Putamen (tissue), 1 donor: ENCODE data around the gene SLC2A4.
"Not testable (repeated sequence)": the region's sequence is repeated elsewhere in the genome, so short reads cannot be mapped to it uniquely, and the experiment has no call there.

ENCODE experiments used
- DNase-seq: peaks from one replicate; pipeline ENCODE4 v3.0.0-alpha.2; 2016; ENCODE audit warnings: low spot score

The SLC2A4 gene

DNA sequence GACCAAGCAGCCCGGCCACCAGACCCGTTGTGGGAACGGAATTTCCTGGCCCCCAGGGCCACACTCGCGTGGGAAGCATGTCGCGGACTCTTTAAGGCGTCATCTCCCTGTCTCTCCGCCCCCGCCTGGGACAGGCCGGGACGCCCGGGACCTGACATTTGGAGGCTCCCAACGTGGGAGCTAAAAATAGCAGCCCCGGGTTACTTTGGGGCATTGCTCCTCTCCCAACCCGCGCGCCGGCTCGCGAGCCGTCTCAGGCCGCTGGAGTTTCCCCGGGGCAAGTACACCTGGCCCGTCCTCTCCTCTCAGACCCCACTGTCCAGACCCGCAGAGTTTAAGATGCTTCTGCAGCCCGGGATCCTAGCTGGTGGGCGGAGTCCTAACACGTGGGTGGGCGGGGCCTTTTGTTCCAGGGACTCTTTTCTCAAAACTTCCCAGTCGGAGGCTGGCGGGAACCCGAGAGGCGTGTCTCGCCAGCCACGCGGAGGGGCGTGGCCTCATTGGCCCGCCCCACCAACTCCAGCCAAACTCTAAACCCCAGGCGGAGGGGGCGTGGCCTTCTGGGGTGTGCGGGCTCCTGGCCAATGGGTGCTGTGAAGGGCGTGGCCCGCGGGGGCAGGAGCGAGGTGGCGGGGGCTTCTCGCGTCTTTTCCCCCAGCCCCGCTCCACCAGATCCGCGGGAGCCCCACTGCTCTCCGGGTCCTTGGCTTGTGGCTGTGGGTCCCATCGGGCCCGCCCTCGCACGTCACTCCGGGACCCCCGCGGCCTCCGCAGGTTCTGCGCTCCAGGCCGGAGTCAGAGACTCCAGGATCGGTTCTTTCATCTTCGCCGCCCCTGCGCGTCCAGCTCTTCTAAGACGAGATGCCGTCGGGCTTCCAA, at the start of gene SLC2A4:
TSS of gene SLC2A4 (plus strand) at position 645 of the 879 bp plus-strand sequence. CDS start at position 862, 217 bp downstream.
- DNase-seq: peak; percentile 61

DNA sequence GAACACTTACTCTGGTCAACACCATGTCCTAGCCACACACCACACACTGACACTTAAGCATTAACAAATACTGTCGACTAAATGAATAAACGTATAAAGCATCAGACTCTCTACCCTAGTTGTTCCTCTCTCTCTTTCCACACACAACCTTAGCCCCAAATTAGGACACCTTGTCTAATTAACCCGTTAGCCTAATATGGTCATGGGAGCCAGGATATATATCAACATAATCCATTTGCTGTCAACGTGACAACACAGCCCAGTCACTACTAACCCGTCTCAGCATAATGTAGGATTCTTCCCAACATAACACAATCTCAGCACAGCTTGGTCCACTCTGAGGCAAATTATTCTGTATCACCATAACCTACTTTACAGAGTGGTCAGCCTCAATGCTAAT, 49.4 kb upstream of the SLC2A4 start:
- no peak for DNase-seq

DNA sequence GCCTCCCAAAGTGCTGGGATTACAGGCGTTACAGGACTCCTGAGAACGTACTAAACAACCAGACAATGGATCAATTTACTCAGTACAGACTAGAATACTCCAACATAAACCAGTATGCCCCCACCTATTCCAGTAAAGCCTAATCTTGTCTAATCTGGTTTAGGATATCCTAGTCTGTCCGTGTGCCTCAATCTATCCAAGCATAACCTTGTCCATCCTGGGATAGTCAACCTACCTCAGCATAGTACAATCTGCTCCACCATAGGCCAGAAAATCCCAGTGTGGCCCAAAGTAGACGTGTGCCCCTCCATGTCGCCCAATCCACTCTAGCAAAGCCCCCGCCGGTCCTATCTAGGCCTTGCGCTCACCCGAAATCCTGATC, 47.8 kb upstream of the SLC2A4 start:
- no peak for DNase-seq

DNA sequence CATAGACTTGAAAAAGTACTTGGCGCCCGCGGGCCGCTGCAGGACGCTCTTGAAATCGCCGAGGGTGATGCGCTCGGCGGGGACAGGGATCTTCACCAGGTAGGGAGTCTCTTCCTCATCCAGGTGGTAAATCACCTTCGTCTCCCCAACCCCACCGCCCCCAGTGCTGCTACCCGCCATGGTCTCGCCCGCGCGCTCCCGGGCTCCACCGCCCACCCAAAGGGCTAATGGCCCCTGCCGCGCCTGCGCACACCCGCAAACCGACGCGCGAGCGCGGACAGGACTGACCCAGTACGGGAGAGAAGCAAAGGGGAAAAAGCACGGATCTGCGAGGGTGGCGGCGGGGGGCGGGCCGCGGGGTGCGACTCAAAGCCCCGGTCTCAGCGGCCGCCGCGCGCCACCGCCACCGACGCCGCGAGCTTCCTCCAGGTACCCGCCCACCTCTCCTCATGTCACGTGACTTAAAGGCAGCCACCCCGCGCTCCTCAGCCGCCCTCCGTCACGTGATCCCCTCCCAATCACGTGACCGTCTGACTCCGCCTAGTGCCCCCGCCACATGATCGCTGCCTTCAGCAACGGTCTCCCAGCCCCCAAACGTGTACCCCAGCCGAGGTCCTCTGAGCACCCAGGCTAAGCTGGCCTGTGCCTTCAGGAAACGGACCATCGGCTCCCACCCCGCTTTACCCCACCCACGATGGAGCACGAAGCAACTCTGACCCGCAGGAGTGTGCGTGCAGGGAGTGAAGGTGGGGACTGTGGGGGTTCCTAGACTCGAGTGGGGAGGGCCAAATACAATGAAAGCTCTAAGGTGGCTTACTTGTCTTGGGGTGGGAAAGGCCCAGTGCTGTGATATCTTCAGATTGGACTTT, 47.2 kb upstream of the SLC2A4 start, which contains the start of gene DVL2:
TSS of gene DVL2 (minus strand) at position 435 of the 869 bp plus-strand sequence. CDS start at position 180, 255 bp downstream.
- peak; percentile 95 for DNase-seq

DNA sequence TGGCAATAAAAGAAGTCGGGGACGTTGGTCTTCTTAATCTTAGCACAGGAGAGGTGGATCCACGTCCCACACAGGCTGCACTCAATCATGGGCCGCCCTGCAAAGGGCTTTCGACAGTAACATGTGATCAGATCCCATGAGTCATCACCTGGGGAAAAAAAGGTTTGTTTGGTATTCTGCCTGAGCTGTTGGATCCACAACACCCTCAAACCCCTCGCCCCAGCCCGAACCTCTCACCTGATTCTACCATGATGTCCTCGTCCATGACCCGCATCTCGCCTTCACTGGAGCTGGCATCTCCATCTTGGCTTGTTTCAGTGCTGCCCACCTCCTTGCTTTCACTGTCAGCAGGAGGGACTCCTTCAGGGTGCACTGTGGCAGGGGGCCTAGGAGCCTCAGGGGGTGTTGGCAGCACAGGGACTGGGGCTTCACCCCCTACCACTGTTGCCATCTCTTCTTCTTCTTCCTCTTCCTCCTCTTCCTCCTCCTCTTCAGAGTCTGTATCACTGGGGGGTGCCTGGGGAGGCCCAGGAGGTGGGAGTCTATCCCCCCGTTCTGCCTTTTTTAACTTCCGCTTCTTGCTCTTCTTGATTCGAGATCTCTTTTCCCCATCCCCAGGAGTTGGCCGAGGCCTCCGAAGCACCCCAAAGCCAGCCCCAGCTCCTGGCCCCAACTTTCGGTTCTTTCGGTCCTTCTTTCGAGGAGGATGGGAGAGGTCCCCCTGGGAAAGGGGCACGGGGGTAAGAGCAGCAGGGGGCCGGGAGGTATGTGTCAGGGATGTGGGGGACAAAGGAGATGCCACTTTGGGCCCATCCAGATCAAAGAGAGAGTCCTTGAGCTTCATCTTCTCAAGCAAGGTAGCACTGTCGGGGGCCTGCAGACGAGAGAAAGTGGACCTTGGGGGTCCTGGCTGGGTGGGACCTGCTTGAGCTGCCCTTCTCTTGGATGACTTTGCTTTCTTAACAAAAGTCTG, 45.5 kb upstream of the SLC2A4 start:
- no peak for DNase-seq

DNA sequence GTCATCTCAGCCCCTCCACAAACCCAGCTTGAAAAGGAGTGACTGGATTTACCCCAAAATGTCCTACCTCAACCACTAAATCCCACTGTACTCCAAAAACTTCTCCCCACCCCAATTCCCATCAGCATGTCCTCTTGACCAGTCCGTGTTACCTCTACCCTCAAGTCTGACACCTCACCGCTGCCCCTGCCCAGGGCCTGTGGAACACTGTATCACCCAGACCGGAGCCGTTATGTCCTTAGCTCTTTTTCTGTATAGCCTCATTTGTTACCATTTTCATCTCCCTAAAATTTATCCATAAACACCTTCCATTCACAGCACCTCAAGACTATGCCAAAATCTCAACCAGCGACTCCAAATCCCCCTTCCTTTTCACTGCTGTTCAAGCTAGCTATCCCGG, 44.7 kb upstream of the SLC2A4 start:
- no peak for DNase-seq

DNA sequence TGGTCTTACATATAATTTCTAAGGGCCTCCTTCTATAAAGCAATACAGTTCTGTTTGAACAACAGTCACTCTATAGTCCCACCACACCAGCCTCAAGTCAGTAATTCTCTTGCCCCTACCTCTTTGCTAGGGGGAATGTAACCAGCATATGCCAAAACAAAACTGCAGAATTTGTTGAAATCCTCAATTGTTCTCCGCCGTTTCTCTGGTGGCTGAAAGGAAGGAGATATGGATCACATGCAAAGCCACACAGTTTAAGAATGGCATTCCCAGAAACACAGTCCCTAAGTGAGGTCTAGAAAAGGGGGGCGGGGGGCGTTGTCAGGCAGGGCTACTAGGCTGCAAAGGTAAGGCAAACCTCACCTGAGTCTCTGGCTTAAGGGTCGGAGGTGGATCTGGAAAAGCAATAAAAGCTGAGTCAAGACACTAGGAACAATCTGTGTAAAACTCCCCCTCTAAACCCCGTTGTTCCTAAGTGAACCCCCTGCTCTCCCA, 44.2 kb upstream of the SLC2A4 start:
- no peak for DNase-seq

DNA sequence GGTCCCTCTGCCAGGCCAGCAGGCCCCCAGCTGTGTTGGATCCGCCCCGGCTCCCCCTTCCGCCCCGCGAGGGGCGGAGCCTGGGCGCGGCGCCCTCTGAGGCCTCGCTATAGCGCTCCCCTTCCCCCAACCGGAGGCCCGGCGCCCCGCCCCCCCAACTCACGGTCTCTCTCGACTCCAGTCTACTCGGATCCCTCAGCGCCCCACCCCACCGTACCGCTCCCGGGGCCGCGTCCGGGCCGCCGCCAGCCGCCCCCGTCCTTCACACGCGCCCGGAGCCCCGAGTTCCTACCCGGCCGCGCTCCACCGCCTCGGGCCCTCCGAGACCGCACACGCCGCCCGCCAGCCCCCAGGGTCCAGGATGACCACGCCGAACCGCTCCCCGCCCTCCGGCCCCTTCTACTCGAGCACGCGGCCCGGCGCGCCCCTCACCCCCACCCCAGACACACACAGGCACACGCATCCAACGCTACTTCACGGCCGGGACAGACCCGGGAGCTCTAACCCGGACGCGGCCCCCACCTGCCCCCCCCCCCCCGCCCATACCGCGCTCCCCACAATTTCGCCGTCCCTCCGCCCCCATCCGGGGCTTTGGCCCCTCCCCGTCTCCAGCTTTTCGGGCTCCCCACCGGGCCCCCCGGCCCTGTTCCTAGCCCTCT, 43.6 kb upstream of the SLC2A4 start:
- DNase-seq: no peak

DNA sequence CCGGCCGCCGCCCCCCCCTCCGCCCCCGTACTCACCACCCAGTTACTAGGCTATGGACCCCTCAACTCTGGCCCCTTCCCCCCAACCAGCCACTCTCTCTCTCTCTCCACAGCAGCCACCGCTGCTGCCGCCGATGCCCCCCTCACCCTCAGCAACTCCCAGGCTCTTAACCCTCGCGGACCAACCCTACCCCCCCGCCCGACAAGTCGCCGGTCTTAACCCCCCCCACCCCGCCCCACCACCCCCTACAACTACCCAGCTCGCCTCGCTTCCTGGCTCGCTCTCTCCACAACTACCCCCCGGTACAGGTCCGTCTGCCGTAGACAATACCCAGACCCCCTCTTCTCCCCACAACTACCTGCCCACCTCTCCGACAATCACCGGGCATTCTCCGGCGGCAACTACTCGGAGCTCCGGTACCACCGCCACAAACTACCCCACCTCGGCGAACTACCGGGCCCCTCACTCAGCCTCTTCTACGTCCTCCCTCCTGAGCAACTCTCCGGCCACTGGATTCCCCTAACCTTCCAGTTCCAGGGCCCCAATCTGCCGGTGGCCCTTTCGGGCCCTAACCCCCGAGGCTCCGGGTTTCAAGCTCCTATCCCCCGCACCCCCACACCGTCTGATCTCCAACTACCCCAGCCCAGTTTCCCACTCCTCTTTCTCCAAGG, 43.0 kb upstream of the SLC2A4 start:
- DNase-seq: no peak

DNA sequence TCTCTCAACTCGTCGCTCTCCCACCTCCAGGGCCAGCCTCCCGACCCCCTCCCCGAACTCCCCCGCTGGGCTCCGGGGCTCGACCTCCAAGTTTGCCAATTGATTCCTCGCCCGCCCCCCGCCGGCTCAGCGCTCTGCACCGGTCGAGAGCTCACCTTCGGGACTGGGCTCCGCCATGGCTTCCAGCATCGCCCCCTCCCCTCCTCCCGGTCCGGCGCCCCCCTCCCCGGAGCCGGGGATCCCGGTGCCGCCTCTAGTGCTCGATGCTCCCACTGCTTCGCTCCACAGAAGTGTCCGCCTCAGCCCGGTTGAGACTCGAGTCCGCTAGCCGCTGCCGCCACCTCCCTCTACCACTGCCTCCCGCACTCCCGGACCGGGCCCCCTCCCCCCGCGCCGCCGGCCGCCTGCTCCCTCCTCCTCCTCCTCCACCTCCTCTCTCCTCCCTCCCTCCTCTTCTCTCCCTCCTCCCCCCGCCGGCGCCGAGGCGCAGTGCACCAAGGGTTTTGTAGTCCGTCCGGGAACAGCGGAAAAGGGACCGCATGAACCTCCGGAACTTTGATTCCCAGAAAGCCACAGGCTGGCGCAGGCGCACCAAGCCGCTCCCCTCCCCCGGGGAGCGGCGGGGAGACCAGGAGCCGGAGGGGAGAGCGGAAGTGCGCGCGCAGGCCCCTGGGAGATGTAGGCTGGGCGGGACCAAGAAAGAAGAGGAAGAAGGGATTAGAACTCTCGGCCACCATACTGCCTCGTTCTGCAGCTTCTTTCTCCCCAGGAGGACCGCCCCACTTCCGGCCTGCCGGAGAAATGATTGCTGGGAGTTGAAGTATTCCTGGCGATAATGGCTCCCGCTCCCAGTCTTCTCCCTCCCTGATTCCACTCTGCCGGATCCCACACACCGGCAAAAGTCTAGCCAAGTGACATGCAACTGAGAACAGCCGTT, 42.2 kb upstream of the SLC2A4 start, which contains the start of gene PHF23:
TSS of gene PHF23 (minus strand) at position 367 of the 937 bp plus-strand sequence. CDS start at position 189, 178 bp downstream.
- DNase-seq: peak; percentile 100

DNA sequence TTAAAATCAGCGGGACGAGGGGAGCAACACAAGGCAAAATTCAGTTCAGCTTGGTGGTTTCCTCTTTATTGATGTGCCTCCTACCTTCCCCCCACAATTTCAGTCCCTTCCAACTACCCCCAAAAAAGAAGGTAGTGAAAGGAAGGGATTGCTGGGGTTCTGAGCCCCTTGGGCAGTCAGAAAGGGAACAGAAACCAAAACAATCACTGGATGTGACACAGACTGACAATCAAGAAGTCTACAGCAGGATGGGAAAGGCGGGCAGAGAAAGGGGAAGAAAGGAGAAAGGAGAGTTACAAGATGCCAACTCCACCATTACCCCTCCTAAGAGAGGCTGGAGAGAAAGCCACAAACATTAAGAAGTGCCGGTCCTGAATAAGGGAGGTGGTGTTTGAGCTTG, 41.1 kb upstream of the SLC2A4 start:
- DNase-seq: no peak

DNA sequence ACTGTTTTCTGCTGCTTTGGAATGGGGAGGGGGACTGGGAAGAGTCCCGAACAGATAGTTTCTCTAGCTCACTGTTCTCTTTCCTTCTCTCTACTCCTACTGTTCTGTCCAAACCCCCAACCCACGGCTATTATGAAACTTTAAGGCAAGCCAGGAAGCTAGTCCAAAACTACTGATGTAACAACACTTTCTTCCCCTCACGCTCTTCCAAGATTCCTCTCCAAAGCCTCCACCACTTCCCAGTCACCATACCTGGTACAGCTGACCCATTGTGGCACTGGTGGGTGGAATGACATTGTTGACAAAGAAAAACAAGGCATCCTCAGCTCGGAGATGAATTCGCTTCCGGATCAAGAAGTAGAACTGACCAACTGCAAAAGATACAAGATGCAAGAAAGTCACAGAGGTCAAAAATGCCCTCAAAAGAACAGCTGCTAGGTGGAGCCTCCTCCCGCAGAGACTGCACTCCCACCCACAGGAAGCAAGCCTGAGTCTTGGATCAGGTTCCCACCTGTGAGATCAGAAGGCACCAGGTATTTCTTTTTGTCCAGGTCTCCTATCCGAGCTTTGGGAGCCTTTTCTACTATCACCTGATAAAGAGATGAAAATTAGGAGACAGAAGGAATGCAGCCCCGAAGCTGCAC, 40.3 kb upstream of the SLC2A4 start:
- no peak for DNase-seq

DNA sequence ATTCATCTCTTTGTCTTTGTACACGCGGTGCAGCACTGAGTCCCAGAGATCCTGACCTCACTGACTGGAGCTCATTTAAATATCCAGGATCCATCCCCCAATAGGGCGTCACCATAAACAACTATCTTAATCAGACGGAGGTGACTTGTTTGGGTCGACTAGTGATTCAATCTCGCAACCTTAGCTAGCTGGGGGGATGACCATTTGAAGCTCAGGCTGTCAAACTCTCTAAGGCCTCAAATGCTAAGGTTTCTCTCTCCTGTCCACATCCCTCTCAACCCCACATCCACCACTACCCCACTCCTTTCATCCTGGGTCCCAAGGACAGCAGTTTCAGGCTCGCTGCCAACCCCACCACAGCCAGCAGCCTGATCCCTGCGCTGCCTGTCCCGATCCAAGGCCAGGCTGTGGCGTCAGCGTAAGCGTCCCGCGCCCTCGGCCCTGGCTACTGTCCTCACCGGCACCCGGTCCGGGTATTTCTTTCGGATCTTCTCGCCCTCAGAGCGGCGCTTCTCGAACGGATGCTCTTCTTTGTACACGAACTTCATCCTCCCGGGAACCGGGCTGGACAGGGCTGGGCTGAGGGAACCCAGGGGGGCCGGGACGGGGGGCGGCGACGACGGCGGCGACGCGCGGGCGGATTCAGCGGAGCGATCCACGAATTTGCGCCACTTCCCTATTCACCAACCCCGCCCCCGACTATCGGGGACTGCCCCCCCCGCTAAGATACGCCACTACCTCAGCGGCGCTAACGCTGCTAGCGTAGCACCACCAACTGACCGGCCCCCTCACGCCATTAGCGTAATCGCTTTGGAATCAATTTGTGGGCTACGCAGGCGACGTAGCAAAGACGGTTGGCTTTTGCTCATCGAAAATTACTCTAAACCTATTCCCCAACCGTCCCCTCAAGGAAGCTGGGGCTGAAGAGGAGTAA, 39.5 kb upstream of the SLC2A4 start, which contains the start of gene GABARAP:
TSS of gene GABARAP (minus strand) at position 667 of the 934 bp plus-strand sequence. CDS start at position 548, 119 bp downstream.
- peak; percentile 95 for DNase-seq

DNA sequence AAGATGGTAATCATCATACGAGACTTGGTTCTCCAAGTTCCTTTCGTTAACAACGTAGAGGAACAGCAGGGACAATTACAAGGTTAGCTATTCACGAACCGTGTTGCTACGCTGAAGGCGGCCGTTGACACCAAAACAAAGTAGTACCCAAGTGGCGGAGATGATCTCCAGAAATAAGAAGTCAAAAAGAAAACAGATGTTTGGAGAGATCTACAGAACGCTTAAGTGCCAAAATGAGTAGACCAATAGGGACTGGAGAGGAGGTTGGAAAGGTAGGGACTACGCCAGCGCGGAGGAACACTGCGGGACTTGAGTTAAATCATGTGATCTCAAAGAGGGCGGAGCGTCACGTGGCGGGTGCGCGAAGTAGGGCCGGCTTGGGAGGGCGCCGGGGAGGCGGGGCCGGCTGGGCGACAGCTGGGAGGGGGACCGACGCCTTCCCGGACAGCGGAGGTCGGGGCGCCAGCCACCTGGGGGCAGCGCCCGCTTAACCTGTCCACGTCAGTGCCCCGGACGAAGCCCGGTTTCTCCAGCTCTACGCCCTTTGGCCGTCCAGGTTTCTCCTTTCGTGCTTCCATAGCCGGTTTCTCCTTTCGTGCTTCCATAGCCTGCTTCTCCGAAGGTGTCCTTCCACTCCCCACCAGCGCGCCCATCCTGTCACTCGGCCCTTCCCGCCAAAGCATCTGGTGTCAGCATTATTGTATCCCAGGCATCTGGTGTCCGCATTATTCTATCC, 38.6 kb upstream of the SLC2A4 start:
- peak; percentile 96 for DNase-seq

DNA sequence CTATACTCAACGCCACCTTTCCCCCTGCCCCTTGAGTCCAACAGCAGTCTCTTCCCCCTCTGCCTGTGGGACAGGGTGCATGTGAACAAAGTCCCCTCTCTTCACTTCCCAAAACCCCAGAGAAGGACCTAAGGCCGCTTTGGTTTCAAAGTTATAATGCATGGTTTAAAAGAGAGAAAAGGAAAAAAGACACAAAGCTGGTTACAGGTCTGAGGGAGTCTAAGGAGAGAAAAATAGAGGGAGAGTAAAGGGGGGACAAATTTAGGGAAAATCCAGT, 38.1 kb upstream of the SLC2A4 start:
- DNase-seq: no peak

DNA sequence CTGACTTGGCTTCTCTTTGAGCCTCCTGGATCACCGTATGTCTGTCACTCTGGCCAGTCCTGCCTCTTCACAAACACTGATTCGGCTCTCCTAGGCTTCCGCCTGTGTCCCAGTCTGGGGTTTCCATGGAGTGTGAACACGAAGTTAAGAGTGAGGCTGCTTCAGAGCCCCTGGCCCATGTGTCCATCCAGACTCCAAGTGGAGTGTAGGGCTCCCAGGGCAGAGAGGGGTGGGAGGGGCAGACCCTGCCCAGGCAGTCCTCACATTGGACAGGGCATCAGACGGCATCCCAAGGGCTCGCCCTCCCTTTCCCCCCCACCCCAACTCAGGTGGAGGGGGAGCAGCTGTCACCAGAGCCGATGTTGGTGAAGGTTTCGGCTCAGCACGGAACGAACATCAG, 37.7 kb upstream of the SLC2A4 start:
- not testable (repeated sequence) for DNase-seq

DNA sequence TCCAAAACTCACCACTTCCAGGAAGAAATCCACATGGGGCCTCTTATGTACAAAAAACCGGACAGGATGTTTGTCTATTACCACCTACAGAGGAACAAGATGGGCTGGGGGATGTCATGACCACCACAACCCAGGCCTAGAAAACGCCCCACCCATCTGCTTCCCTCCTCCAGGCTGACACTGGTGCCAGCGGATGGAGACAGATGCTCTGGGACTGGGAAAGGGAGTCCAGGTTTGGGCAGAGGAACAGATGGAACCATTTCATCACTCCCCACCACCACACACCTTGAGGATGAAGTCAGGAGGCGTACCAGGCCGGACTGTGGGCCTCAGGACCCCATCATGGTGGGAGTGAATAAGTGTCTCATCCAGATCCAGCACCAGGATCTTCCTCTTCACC, 34.7 kb upstream of the SLC2A4 start:
- no peak for DNase-seq
